Measurements from ENCODE around the gene ASAH2B. TPM values are rescaled to one million over a fixed set of nuclear protein-coding genes. Genes with fewer than 3 reads are reported as not detected.
A peak's percentile ranks its signal among the peaks of the same experiment; 100 is the strongest.
"Not testable (repeated sequence)": the region's sequence is repeated elsewhere in the genome, so short reads cannot be mapped to it uniquely, and the experiment has no call there.

The ASAH2B gene
- 4.6 TPM for polyA plus RNA-seq (2013, experiment 1 of 2; ENCODE audit: insufficient read length)
- 2.4 TPM for polyA plus RNA-seq (2013, experiment 2 of 2; ENCODE audit: insufficient read length)

GRCh38 chr10:50739618-50740292 is at the start of gene ASAH2B:
ASAH2B (plus strand) TSS chr10:50739936; CDS start chr10:50745131, 5,195 bp downstream.
- DNase-seq = peak; percentile 83

GRCh38 chr10:50697819-50698218 is 41.9 kb upstream of the ASAH2B start:
- not testable (repeated sequence) for DNase-seq

- not testable (repeated sequence) for DNase-seq
These were observed 37.8 kb upstream of the ASAH2B start for GRCh38 chr10:50701947-50702346.

- not testable (repeated sequence) for DNase-seq
These were observed 36.7 kb upstream of the ASAH2B start for GRCh38 chr10:50702997-50703396.

GRCh38 chr10:50704436-50705079 is 35.2 kb upstream of the ASAH2B start:
- not testable (repeated sequence) for DNase-seq

GRCh38 chr10:50706006-50706405 is 33.7 kb upstream of the ASAH2B start:
- DNase-seq = not testable (repeated sequence)

GRCh38 chr10:50710241-50710640 is 29.5 kb upstream of the ASAH2B start:
- not testable (repeated sequence) for DNase-seq

- DNase-seq = not testable (repeated sequence)
These were observed 15.9 kb upstream of the ASAH2B start for GRCh38 chr10:50723812-50724211.

- DNase-seq = not testable (repeated sequence)
These were observed 11.6 kb upstream of the ASAH2B start for GRCh38 chr10:50728112-50728511.

GRCh38 chr10:50738987-50739617 is 634 bp upstream of the ASAH2B start:
- DNase-seq = not testable (repeated sequence)

GRCh38 chr10:50740293-50740648 is 535 bp downstream of the ASAH2B start:
- peak; percentile 79 for DNase-seq

GRCh38 chr10:50742820-50743219 is 3.1 kb downstream of the ASAH2B start:
- not testable (repeated sequence) for DNase-seq

- peak; percentile 58 for DNase-seq
These were observed 27.2 kb downstream of the ASAH2B start for GRCh38 chr10:50766774-50767513.

- DNase-seq = not testable (repeated sequence)
These were observed 32.3 kb downstream of the ASAH2B start for GRCh38 chr10:50772042-50772441.

- DNase-seq = not testable (repeated sequence)
These were observed 35.1 kb downstream of the ASAH2B start for GRCh38 chr10:50774868-50775267.

- not testable (repeated sequence) for DNase-seq
These were observed 40.3 kb downstream of the ASAH2B start for GRCh38 chr10:50780036-50780435.

GRCh38 chr10:50782017-50782416 is 42.3 kb downstream of the ASAH2B start:
- not testable (repeated sequence) for DNase-seq

GRCh38 chr10:50787962-50788361 is 48.2 kb downstream of the ASAH2B start:
- DNase-seq = not testable (repeated sequence)

GRCh38 chr10:50788951-50789945 is 49.5 kb downstream of the ASAH2B start:
- peak; percentile 52 for DNase-seq

GRCh38 chr10:50794490-50794889 is 54.8 kb downstream of the ASAH2B start:
- no peak for DNase-seq

GRCh38 chr10:50796693-50797092 is 57.0 kb downstream of the ASAH2B start:
- no peak for DNase-seq

Measured in fibroblast of skin of back (primary cell).